Tibial artery (tissue), 4 donors: ENCODE results near the gene UBASH3B.
"Not testable (repeated sequence)": the region's sequence is repeated elsewhere in the genome, so short reads cannot be mapped to it uniquely, and the experiment has no call there.

Experiments used
- DNase-seq, 2 donors: peaks; one replicate each; pipeline ENCODE4 v3.0.0-alpha.2; 2019
- H3K27ac ChIP-seq, 2 donors: fragments of 200-600 bp; sonication (generic) in 1 of 2; 1 replicate in 1 of 2; 2 replicates in 1 of 2; pipeline ENCODE4 v1.5.1; 2018 to 2019; ENCODE audit warnings: mild to moderate bottlenecking in 1 of 2
- H3K27me3 ChIP-seq, 2 donors: fragments of 200-600 bp; sonication (generic) in 1 of 2; one replicate each; pipeline versions ENCODE4 v1.5.1 to v1.6.0; 2016 to 2019
- H3K36me3 ChIP-seq, 3 donors: fragments of 200-600 bp; sonication (generic) in 2 of 3; one replicate each; pipeline ENCODE4 v1.5.1; 2016 to 2019; ENCODE audit warnings: mild to moderate bottlenecking in 2 of 3
- H3K4me1 ChIP-seq, 4 donors: fragments of 200-600 bp; sonication (generic) in 2 of 4; 1 replicate in 3 of 4; 2 replicates in 1 of 4; pipeline ENCODE4 v1.5.1; 2016 to 2019
- H3K4me3 ChIP-seq, 2 donors: fragments of 200-600 bp; sonication (generic) in 1 of 2; 1 replicate in 1 of 2; 2 replicates in 1 of 2; pipeline ENCODE4 v1.5.1; 2018 to 2019; ENCODE audit warnings: mild to moderate bottlenecking in 2 of 2
- H3K9me3 ChIP-seq, 3 donors: fragments of 200-600 bp; sonication (generic) in 1 of 3; one replicate each; pipeline ENCODE4 v1.5.1; 2016 to 2019
- intact Hi-C: fragments of 100-400 bp; cut with DNase I; formaldehyde crosslinking; loops from one replicate; pipeline ENCODE4 v1.15.0; 2023; ENCODE audit warnings: low total_unique reads
- TF ChIP-seq, protein P1 (sequence below), 2 experiments: fragments of 200-600 bp in 1 of 2; fragments of 450-650 bp in 1 of 2; IDR thresholded peaks; one replicate each; pipeline ENCODE4 v1.5.1; 2017 to 2019; ENCODE audit warnings: antibody characterized with exemption in 2 of 2, mild to moderate bottlenecking in 1 of 2, moderate library complexity in 1 of 2

Gene UBASH3B

GRCh38 chr11:122729139-122729538 is 73.6 kb downstream of the UBASH3B start:
- no peaks in the 10 kb centered on the region for H3K36me3 ChIP-seq
- TF ChIP-seq, protein P1, sequence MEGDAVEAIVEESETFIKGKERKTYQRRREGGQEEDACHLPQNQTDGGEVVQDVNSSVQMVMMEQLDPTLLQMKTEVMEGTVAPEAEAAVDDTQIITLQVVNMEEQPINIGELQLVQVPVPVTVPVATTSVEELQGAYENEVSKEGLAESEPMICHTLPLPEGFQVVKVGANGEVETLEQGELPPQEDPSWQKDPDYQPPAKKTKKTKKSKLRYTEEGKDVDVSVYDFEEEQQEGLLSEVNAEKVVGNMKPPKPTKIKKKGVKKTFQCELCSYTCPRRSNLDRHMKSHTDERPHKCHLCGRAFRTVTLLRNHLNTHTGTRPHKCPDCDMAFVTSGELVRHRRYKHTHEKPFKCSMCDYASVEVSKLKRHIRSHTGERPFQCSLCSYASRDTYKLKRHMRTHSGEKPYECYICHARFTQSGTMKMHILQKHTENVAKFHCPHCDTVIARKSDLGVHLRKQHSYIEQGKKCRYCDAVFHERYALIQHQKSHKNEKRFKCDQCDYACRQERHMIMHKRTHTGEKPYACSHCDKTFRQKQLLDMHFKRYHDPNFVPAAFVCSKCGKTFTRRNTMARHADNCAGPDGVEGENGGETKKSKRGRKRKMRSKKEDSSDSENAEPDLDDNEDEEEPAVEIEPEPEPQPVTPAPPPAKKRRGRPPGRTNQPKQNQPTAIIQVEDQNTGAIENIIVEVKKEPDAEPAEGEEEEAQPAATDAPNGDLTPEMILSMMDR (IDR thresholded peaks at IDR 0.05) = no peak
- no peak for DNase-seq
- no peak overlapping the region for H3K4me3 ChIP-seq
- no peak overlapping the region for H3K27ac ChIP-seq
- peaks cover 0 to 10% (median 0%) of the 10 kb centered on the region in 4 donors for H3K4me1 ChIP-seq
- H3K27me3 ChIP-seq = peaks cover 0 to 3% of the 10 kb centered on the region in 2 donors
- no peaks in the 10 kb centered on the region for H3K9me3 ChIP-seq
- intact Hi-C loops = no loop called here

DNA sequence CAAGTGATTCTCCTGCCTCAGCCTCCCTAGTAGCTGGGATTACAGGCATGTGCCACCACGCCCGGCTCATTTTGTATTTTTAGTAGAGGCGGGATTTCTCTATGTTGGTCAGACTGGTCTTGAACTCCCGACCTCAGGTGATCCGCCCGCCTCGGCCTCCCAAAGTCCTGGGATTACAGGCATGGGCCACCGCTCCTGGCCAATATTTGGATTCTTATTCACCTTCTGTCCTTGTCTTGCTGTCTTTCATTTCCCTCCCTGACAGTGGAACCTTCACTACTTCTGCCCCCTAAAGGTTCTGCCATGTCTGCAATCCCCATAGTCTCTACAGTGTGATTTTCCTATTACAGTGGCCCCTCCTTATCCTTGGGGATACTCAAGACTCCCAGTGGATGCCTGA is 75.2 kb downstream of the UBASH3B start:
- DNase-seq, H3K4me3 ChIP-seq: not testable (repeated sequence)

GRCh38 chr11:122731500-122731913 is 76.0 kb downstream of the UBASH3B start:
- H3K4me3 ChIP-seq = no peak overlapping the region
- no peak overlapping the region for H3K27ac ChIP-seq
- no peaks in the 10 kb centered on the region for H3K36me3 ChIP-seq
- H3K9me3 ChIP-seq = no peaks in the 10 kb centered on the region
- peaks cover 0 to 3% of the 10 kb centered on the region in 2 donors for H3K27me3 ChIP-seq
- H3K4me1 ChIP-seq = peaks cover 0 to 10% (median 0%) of the 10 kb centered on the region in 4 donors
- DNase-seq = no peak
- intact Hi-C loops = no loop called here
- TF ChIP-seq, protein P1 (IDR thresholded peaks at IDR 0.05) = no peak

More for the DNA sequence above, 75.2 kb downstream of the UBASH3B start:
- peaks cover 0 to 10% (median 0%) of the 10 kb centered on the region in 4 donors for H3K4me1 ChIP-seq
- H3K27ac ChIP-seq, H3K36me3 ChIP-seq, H3K9me3 ChIP-seq, H3K27me3 ChIP-seq, intact Hi-C loops: not testable (repeated sequence)

- H3K4me3 ChIP-seq = no peak overlapping the region
- no peak for DNase-seq
- H3K27me3 ChIP-seq = peaks cover 0 to under 1% of the 10 kb centered on the region in 2 donors
- no peak overlapping the region for H3K27ac ChIP-seq
- intact Hi-C loops = no loop called here
- no peaks in the 10 kb centered on the region for H3K9me3 ChIP-seq
- no peaks in the 10 kb centered on the region for H3K36me3 ChIP-seq
- TF ChIP-seq, protein P1 (IDR thresholded peaks at IDR 0.05) = no peak
- peaks cover 0 to 10% (median 0%) of the 10 kb centered on the region in 4 donors for H3K4me1 ChIP-seq
These were observed 77.1 kb downstream of the UBASH3B start for GRCh38 chr11:122732342-122733315.

- DNase-seq = peak; percentile 69 to 71
- no peak overlapping the region for H3K27ac ChIP-seq
- TF ChIP-seq, protein P1 (IDR thresholded peaks at IDR 0.05) = no peak
- no peaks in the 10 kb centered on the region for H3K36me3 ChIP-seq
- no peaks in the 10 kb centered on the region for H3K27me3 ChIP-seq
- intact Hi-C loops = no loop called here
- H3K4me3 ChIP-seq = no peak overlapping the region
- peaks cover 0 to 10% (median 0%) of the 10 kb centered on the region in 4 donors for H3K4me1 ChIP-seq
- H3K9me3 ChIP-seq = no peaks in the 10 kb centered on the region
These were observed 77.8 kb downstream of the UBASH3B start for GRCh38 chr11:122733318-122733717.

- TF ChIP-seq, protein P1 (IDR thresholded peaks at IDR 0.05) = no peak
- H3K9me3 ChIP-seq = no peaks in the 10 kb centered on the region
- no peak for DNase-seq
- no peaks in the 10 kb centered on the region for H3K36me3 ChIP-seq
- H3K4me1 ChIP-seq = peaks cover 0 to 10% (median 0%) of the 10 kb centered on the region in 4 donors
- no peaks in the 10 kb centered on the region for H3K27me3 ChIP-seq
- intact Hi-C loops = no loop called here
- H3K4me3 ChIP-seq = no peak overlapping the region
- H3K27ac ChIP-seq = no peak overlapping the region
These were observed 79.5 kb downstream of the UBASH3B start for GRCh38 chr11:122734848-122735496.
